ENCODE results near the gene DCDC1. TPM values are rescaled to one million over a fixed set of nuclear protein-coding genes. Genes with fewer than 3 reads are reported as not detected.

Gene DCDC1
- total RNA-seq, 1 experiment from 2014 or later, result 0.22 TPM

DNA sequence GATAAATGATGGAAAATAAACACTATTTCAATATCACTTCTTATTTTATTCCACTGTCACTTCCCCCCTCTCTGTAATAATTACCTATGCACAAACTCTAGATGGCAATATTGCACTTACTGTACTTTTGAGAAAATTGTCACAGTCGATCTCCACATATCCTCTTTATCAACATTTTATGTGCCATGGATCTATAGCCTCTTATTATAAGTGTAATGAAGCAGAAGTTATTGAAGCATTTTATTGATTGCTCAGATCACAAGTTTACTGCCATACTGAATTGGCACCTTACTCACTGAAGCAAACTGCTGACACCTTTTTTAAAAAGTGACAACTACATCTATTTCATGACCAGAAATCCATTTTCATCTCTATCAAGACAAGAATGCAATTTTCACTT is 133.4 kb downstream of the DCDC1 start:
- ChIA-PET CTCF (interaction anchor here (4.9 kb wide), 1 partner anchor 129 kb away, joined by 46 read pairs; no protein-coding TSS in a partner anchor), POLR2A (no interaction called here)
- Mint-ChIP-seq H3K27ac (no peak overlapping the region), H3K27me3 (ENCODE audit: low read depth) (no peaks in the 10 kb centered on the region), H3K36me3 (no peaks in the 10 kb centered on the region), H3K9me3 (no peaks in the 10 kb centered on the region), H3K4me3 (no peak overlapping the region), H3K4me1 (peaks cover 33% of the 10 kb centered on the region)
- TF ChIP-seq NR2C2 (CRISPR knock-in tag; IDR thresholded peaks at IDR 0.05), result no peak
- no peak for ATAC-seq
- DNase-seq (ENCODE audit: low spot score), result no peak

DNA sequence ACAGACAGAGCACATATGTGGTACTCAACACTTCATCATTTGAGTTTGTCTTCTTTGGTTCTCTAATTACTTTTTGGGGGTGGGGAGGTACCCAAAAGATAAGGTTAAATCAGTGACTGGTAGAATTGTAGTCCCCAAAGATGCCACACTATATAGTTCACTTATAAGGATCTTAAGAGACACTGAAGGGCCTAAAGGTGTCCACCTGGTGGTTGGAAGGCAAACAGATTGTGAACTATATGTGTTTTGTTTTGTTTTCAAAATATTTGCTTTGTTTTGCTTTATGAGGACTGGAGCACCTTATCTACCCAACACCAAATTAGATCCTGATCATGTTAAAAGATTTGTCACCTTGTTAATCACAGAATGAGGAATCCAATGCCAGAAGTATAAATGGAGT is 136.1 kb downstream of the DCDC1 start:
- no peaks in the 10 kb centered on the region for H3K36me3 Mint-ChIP-seq
- DNase-seq (ENCODE audit: low spot score), result no peak

DNA sequence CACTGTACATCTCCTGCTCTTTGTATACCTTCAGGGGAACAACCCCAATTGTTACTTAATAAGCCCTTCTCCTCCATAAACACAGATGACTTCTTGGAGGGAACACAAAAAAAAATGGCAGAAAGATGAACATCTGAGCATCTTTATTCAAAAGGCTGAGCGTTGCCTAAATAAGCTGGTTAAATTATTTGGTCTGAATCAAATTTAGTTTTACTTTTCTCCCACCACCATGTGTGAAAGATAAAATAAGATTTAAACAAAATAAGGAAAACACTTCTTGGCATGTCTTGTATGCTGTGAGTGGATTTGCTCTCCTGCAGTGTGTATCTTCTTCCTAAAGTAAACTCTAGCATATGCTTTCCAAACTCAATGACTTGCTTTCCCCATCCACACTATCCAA is 137.9 kb downstream of the DCDC1 start:
- no peaks in the 10 kb centered on the region for H3K9me3 Mint-ChIP-seq
- no peak for ATAC-seq
- H3K27ac Mint-ChIP-seq, result no peak overlapping the region
- TF ChIP-seq FOXK1 (CRISPR knock-in tag; IDR thresholded peaks at IDR 0.05), result no peak
- TF ChIP-seq, protein P1, sequence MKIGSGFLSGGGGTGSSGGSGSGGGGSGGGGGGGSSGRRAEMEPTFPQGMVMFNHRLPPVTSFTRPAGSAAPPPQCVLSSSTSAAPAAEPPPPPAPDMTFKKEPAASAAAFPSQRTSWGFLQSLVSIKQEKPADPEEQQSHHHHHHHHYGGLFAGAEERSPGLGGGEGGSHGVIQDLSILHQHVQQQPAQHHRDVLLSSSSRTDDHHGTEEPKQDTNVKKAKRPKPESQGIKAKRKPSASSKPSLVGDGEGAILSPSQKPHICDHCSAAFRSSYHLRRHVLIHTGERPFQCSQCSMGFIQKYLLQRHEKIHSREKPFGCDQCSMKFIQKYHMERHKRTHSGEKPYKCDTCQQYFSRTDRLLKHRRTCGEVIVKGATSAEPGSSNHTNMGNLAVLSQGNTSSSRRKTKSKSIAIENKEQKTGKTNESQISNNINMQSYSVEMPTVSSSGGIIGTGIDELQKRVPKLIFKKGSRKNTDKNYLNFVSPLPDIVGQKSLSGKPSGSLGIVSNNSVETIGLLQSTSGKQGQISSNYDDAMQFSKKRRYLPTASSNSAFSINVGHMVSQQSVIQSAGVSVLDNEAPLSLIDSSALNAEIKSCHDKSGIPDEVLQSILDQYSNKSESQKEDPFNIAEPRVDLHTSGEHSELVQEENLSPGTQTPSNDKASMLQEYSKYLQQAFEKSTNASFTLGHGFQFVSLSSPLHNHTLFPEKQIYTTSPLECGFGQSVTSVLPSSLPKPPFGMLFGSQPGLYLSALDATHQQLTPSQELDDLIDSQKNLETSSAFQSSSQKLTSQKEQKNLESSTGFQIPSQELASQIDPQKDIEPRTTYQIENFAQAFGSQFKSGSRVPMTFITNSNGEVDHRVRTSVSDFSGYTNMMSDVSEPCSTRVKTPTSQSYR (CRISPR knock-in tag; IDR thresholded peaks at IDR 0.05), result no peak
- no peak for TF ChIP-seq CREB1 (CRISPR knock-in tag; IDR thresholded peaks at IDR 0.05)
- no peak for TF ChIP-seq ZNF263 (CRISPR knock-in tag; IDR thresholded peaks at IDR 0.05; ENCODE audit: low read depth)
- no peak for TF ChIP-seq FOXP1 (CRISPR knock-in tag; IDR thresholded peaks at IDR 0.05; ENCODE audit: borderline replicate concordance)
- TF ChIP-seq, protein P2, sequence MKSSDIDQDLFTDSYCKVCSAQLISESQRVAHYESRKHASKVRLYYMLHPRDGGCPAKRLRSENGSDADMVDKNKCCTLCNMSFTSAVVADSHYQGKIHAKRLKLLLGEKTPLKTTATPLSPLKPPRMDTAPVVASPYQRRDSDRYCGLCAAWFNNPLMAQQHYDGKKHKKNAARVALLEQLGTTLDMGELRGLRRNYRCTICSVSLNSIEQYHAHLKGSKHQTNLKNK (CRISPR knock-in tag; IDR thresholded peaks at IDR 0.05), result no peak
- no peak for TF ChIP-seq GABPB1 (CRISPR knock-in tag; IDR thresholded peaks at IDR 0.05)
- TF ChIP-seq, protein P3, sequence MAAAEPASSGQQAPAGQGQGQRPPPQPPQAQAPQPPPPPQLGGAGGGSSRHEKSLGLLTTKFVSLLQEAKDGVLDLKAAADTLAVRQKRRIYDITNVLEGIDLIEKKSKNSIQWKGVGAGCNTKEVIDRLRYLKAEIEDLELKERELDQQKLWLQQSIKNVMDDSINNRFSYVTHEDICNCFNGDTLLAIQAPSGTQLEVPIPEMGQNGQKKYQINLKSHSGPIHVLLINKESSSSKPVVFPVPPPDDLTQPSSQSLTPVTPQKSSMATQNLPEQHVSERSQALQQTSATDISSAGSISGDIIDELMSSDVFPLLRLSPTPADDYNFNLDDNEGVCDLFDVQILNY (CRISPR knock-in tag; IDR thresholded peaks at IDR 0.05), result no peak
- no peak for TF ChIP-seq ZNF232 (CRISPR knock-in tag; IDR thresholded peaks at IDR 0.05)
- TF ChIP-seq, protein P4, sequence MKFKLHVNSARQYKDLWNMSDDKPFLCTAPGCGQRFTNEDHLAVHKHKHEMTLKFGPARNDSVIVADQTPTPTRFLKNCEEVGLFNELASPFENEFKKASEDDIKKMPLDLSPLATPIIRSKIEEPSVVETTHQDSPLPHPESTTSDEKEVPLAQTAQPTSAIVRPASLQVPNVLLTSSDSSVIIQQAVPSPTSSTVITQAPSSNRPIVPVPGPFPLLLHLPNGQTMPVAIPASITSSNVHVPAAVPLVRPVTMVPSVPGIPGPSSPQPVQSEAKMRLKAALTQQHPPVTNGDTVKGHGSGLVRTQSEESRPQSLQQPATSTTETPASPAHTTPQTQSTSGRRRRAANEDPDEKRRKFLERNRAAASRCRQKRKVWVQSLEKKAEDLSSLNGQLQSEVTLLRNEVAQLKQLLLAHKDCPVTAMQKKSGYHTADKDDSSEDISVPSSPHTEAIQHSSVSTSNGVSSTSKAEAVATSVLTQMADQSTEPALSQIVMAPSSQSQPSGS (CRISPR knock-in tag; IDR thresholded peaks at IDR 0.05; ENCODE audit: borderline replicate concordance, low read depth), result no peak
- TF ChIP-seq ETV6 (CRISPR knock-in tag; IDR thresholded peaks at IDR 0.05), result no peak
- TF ChIP-seq, protein P5, sequence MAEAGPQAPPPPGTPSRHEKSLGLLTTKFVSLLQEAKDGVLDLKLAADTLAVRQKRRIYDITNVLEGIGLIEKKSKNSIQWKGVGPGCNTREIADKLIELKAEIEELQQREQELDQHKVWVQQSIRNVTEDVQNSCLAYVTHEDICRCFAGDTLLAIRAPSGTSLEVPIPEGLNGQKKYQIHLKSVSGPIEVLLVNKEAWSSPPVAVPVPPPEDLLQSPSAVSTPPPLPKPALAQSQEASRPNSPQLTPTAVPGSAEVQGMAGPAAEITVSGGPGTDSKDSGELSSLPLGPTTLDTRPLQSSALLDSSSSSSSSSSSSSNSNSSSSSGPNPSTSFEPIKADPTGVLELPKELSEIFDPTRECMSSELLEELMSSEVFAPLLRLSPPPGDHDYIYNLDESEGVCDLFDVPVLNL (CRISPR knock-in tag; IDR thresholded peaks at IDR 0.05; ENCODE audit: borderline replicate concordance, low read depth), result no peak
- no peak for TF ChIP-seq IRF2 (CRISPR knock-in tag; IDR thresholded peaks at IDR 0.05; ENCODE audit: borderline replicate concordance, low read depth)
- no peaks in the 10 kb centered on the region for H3K27me3 Mint-ChIP-seq (ENCODE audit: low read depth)
- DNase-seq (ENCODE audit: low spot score), result no peak
- no peaks in the 10 kb centered on the region for H3K36me3 Mint-ChIP-seq
- POLR2A ChIA-PET, result no interaction called here
- H3K4me1 Mint-ChIP-seq, result peaks cover 11% of the 10 kb centered on the region
- H3K4me3 Mint-ChIP-seq, result no peak overlapping the region
- CTCF ChIA-PET, result interaction anchor here (3.6 kb wide), 1 partner anchor 125 kb away, joined by 82 read pairs; no protein-coding TSS in a partner anchor

More for the DNA sequence above, 136.1 kb downstream of the DCDC1 start:
- peaks cover 24% of the 10 kb centered on the region for H3K4me1 Mint-ChIP-seq
- peak; percentile 60 for ATAC-seq
- ChIA-PET CTCF (interaction anchor here (0.6 to 3.6 kb wide), 10 partner anchors 8 to 638 kb away, joined by 3 to 82 read pairs (median 4); no protein-coding TSS in a partner anchor), POLR2A (no interaction called here)
- H3K27ac Mint-ChIP-seq, result no peak overlapping the region
- H3K27me3 Mint-ChIP-seq (ENCODE audit: low read depth), result no peaks in the 10 kb centered on the region
- TF ChIP-seq ETV6 (CRISPR knock-in tag; IDR thresholded peaks at IDR 0.05), result no peak
- TF ChIP-seq SMAD4 (CRISPR knock-in tag; IDR thresholded peaks at IDR 0.05), result no peak
- no peak for TF ChIP-seq FOXP1 (CRISPR knock-in tag; IDR thresholded peaks at IDR 0.05; ENCODE audit: borderline replicate concordance)
- no peak overlapping the region for H3K4me3 Mint-ChIP-seq
- H3K9me3 Mint-ChIP-seq, result no peaks in the 10 kb centered on the region

Measured in WTC11 (cell line).